Activated naive CD4-positive, alpha-beta T cell (primary cell): ENCODE results near the gene CALY.
"Not testable (repeated sequence)": the region's sequence is repeated elsewhere in the genome, so short reads cannot be mapped to it uniquely, and the experiment has no call there.

ENCODE experiments used
- DNase-seq, 4 experiments: peaks; one replicate each; lab custom pipeline; 2025; lab: John Stamatoyannopoulos, UW

The CALY gene

DNA sequence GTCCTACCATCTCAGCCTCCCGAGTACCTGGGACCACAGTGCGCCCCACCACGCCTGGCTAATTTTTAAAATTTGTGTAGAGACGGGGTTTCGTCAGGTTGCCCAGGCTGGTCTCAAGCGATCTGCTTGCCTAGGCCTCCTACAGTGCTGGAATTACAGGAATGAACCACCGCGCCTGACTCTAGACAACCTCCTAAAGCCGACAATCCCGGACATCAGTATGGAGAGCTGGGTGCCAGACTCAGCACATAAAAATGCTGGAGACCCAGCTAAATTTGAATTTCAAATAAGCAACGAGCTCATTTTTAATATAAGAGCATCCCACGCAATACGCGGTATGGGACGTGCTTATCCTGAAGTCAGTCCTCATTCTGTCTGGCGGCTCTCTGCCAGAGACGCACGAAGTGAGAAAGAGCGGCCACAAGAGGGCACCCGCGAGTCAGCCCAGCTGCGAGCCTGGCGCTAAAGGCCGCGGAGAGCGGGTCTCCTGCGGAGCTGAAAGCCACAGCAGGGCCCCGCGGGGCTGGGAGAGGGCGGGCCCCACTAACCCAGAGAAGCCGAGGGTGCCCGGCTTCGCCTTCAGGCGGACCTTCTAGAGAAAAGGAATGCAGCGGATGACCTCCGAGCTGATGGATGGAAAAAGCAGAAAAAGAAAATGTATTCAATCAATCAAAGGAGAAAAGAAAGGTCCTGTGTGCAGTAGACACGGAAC, 7.0 kb downstream of the CALY start:
- peak; percentile 74 to 87 (median 84) for DNase-seq

DNA sequence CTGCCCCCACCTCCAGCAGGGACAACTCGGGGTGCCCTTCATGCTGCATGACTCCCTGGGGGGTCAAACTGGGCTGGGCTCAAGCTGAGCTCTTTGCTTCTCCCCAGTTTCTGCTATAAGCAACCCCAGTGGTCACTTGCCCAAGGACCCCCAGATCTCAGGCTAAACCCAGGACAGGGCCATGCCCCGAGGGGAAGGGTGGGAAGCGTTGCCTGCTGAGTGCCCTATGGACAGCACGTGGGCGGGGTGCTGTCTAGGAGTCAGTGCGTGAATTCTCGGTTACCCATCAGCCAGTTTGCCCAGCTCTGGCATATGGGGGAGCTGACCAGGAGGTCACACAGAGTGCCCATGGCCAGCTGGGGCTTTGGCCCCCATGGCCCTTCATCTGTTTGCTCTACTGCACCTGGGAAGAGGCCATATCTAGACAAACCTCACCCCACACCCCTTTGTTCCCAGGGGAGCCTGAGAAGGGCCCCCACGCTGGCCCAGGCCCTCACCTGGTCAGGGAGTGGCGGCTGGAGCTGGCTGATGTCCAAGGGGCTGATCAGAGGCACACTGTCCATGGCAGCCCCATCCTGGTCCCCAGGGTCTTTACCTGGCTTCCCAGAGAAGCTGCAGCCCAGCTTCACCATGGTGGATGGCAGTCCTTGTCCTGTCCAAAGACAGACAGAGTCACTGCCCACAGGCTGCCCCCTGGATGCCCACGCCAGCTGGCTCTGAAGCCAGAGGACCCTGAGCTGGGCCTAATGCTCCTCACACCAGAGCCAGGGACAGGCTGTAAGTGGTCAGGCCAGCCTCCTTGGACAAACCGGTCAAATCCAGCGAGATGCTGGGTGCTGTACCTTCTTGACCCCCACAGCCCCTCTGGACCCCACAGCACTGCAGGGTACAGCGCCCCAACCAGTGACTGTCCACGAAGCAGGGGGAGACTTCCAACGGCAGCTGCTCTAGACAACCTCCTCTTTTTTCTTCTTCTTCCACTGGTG, 8.0 kb downstream of the CALY start:
- DNase-seq = no peak

DNA sequence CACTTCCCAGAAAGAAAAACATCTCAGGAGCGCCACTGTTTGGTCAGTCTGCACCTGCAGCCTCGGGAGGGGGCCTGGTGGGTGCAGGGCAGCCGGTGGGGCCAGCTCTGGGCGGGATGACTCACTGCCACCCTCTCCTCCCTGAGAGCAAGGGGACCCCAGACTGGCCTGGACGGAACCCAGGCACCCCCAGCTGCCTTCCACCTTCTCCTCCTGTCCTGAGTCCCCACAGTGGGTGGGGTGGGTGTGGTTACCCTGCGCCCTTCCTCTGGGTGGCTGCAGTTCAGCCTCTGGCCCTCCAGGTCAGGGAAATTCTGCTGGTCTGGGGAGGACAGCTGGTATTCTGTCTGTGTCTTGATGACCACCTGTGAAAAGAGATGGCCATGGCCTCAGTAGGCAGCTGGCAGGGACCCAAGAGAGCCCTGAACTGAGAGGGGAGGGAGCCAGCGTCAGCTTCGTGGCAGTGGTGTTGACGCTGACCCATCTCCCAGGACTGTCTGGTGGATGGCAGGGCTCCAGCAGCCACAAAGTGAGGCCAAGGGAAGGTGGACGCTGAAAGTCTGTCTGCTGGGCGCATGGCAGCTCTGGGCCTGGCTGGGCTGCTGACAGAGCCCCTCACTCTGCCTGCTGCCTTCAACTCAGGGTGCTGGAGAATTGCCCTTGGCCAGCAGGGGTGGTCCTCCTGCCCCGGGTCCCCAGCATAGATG, 8.9 kb downstream of the CALY start:
- DNase-seq = no peak

DNA sequence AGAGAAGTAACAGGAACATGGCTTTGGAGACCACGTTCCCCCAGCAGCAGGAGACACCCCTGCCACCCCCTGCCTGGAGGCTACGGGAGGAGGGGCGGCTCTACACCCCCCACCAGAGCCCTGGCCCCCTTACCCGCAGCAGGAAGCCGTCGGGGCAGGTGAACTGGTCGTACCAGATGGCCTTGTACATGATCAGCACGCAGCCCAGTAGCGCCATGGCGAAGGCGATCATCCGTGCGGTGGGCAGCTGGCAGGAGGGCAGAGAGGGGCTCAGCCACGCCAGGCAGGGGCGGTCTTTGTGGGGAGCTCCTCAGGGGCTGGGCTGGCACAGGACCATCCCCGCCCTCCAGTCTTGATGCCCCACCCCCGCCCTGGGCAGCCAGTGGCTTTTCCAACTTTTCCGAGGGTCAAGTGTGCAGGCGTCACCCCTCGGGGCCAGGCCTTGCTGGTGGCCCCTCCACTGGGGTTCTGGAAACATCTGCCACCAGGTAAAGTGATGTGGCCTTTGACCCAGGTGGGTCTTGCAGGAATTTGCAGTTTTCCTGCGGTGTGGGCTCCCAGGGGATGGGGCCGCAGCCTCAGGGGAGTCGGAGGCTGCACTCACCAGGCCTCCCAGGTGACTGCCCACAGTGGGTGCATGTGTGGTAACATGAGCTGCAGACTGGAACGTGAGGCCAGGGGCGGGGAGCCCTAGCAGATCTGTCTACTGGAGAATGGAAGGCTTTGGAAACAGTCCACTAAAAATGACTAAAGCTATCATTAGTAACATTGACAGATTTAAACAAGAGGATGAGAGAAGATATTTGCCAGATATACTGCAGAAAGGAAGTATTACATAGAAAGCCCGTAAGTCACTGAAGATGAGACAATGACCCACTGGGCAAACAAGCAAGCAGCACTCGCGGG, 9.7 kb downstream of the CALY start:
- no peak for DNase-seq

DNA sequence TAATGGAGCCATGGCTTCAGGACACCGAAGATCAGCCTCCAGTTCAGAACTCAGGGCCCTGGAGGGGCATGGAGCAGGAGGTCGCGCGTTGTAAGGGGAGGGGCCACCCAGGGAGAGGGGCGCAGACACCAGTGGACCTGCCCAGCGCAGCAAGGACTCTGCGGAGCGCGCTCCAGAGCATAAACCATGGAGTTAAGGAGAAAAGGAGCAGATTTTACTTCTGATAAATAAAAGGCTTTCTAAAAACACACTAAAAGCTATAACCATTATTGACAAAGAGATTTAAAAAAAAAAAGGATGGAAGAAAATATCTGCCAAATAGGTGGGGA, 10.5 kb downstream of the CALY start:
- no peak for DNase-seq

DNA sequence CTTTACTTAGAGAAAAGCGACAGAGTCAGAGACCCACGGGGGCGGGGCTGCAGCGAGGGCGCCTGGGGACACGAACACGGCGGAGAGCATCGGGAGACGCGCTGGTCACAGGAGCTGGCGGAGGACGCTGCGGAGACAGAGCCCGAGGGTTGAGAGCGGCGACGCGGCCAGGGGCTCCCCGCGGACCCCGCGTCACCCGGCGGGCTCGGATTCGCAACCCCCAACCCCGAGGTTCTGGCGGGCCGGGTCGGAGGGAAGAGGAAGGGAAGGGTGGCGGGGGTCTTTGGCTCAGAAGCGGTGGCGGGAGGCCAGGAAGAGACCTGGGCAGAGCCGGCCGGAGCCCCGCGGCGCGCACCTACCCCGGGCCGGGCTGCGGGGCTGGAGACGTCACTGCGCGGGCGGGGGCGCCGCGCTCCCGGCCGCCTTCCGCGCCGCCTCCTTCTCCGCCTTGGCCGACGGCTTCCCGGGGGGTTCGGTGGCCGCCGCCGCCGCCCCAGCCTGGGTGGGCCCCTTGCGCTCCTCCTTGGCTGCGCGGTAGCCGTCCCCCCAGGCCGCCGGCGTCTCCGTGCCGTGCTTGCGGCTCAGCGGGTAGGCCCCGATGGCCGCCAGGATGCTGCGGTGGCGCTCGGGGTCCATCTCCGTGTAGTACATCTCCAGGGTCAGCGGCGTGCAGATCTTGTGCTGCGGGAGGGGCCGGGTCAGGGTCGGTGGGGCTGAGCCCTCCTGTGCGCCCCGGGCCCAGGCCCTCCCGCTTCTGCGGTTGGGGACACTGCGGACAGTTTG, 11.1 kb downstream of the CALY start:
- DNase-seq = peak in 2 of 4 experiments; percentile 11 to 19

DNA sequence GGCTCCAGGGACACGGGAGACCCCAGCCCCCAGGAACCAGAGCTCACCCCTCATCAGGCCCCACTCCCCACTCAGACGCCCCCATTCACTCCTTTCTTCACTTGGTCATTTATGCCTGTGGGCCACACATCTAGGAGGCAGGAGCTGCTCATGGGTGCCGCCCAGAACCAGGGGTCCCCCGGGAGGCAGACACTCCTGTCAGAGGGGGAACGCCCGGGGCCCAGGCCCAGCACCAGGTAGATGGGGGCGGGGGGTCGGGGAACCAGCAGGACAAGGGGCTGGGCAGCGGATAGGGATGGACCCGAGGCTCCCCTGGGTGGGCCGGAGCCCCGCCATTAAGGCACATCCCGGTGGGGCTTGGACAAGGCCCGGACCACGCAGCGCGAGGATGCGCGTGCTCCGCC, 11.8 kb downstream of the CALY start:
- no peak for DNase-seq

DNA sequence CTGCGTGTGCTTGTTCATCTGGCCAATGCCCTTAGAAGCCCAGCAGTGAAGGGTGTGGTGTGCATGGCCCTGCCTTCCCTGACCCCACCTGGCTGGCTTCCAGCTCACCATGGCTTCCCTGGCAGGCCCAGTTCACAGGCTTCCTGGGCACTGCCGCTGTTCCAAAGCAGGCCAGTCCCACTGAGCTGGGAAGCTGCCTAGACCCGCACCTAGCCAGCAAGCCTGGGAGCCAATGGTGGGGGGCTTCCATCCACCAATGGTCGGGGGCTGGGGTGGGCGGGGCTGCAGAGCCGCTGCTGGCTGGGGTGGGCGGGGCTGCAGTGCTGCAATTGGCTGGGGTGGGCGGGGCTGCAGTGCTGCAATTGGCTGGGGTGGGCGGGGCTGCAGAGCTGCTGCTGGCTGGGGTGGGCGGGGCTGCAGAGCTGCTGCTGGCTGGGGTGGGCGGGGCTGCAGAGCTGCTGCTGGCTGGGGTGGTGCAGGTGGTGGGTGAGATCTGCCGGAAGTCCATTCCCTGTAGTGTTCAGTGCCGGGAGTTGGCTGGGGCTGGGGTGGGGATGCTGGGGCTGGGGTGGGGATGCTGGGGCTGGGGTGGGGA, 12.4 kb downstream of the CALY start:
- peak in 2 of 4 experiments; percentile 38 to 60 for DNase-seq

DNA sequence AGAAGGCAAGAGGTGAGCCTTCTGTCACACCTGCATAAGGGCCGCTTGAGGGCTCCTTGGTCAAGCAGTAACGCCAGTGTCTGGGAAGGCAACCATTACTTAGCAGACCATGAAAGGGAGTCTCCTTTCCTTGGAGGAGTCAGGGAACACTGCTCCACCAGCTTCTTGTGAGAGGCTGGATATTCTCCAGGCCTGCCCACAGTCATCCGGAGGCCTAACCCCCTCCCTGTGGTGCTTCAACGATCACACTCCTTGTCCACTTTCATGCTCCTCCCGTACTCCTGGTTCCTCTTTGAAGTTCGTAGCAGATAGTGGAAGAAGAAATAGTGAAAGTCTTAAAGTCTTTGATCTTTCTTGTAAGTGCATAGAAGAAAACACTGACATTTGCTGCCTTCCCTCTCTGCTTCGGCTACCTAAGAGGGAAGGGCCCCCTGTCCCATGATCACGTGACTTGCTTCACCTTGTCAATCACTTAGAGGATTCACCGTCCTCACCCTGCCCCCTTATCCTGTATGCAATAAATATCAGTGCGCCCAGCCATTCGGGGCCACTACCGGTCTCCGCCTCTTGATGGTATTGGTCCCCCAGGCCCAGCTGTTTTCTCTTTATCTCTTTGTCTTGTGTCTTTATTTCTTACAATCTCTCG, 14.5 kb downstream of the CALY start:
- not testable (repeated sequence) for DNase-seq

DNA sequence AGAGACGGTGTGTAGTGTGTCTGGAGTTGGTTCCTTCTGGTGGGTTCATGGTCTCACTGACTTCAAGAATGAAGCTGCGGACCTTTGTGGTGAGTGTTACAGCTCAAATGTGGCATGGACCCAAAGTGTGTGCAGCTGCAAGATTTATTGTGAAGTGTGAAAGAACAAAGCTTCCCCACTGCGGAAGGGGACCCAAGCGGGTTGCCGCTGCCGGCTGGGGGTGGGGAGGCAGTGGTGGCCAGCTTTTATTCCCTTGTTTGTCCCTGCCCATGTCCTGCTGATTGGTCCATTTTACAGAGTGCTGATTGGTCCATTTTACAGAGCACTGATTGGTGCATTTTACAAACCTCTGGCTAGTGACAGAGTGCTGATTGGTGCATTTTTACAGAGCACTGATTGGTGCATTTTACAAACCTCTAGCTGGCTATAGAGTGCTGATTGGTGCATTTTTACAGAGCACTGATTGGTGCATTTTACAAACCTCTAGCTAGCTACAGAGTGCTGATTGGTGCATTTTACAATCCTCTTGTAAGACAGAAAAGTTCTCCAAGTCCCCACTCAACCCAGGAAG, 15.8 kb downstream of the CALY start:
- DNase-seq = not testable (repeated sequence)

DNA sequence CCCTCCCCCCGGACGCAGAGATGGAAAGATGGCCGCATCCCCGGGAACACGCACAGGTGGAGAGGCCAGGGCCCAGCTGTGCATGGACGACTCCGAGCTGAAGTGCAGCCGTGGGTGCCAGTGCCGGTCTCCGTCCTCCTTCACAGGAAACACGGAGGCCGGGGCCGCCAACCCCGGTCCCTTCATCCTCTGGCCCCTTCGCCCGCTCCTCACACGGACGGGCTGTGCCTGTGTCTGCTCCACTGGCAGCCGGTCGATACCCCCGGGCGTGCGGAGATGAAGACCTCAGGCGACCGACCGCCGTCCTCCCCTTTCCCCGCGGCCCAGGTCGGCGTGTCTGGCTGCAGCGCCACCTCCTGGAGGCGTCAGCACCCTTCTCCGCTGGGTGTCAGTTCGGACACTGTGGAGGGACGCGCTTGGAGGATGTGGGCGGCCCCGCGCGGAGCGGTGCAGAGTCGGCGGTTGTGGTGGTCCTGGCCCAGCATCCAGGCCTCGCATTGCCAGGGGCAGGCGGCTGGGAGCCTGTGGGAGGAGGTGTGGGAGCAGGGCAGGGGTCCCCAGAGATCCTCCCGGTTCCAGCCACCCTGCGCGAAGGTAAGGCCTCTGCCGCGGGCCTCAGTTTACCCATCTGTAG, 18.1 kb downstream of the CALY start:
- DNase-seq = peak; percentile 29 to 63 (median 42)

DNA sequence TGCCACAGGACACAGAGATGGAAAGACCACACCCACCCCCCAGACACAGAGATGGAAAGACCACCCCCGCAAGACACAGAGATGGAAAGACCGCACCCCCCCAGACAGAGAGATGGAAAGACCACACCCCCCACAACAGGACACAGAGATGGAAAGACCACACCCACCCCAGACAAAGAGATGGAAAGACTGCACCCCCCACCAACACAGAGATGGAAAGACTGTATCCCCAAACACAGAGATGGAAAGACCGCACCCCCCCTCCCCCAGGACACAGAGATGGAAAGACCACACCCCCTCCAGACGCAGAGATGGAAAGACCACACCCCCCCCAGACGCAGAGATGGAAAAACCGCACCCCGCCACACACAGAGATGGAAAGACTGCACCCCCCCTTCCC, 20.0 kb downstream of the CALY start:
- no peak for DNase-seq

DNA sequence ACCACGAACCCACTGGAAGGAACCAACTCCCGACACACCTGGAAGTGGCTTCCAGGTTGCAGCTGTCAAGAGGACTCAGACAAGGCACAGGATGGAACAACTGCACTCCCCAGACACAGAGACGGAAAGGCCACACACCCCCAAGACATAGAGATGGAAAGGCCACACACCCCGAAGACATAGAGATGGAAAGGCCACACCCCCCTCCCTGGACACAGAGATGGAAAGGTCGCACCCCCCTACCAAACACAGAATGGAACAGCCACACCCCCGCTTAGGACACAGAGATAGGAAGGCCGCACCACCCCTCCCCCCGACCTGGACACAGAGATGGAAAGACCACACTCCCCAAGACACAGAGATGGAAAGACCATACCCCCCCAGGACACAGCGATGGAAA, 20.4 kb downstream of the CALY start:
- no peak for DNase-seq

DNA sequence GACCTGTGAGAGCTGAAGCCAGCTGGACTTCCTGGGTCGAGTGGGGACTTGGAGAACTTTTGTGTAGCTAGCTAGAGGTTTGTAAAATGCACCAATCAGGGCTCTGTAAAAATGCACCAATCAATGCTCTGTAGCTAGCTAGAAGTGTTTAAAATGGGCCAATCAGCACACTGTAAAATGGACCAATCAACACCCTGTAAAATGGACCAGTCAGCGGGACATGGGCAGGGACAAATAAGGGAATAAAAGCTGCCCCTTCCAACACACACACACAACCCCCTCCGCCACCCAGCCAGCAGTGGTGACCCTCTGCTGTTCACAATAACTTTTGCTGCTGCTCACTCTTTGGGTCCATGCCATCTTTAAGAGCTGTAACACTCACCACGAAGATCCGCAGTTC, 20.8 kb downstream of the CALY start:
- DNase-seq = no peak

DNA sequence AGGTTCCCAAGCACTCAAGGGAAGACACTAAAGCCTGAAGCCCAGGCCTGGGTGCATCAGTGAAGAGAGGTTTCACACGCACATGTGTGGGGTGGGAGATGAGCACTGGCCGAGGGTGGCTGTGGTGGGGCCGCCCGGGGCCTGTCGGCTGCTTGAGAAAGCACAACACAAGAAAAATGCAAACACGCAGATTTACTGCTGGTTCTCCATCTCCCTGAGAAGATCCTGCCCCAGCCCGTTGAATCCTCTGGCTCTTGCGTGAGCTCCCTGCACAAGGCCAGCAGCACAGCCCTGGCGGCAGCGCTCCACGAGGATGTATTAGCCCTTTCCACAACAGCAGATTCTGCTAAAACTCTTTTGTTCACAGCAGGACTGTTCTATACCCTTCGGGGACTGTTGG, 21.8 kb downstream of the CALY start:
- DNase-seq = no peak

DNA sequence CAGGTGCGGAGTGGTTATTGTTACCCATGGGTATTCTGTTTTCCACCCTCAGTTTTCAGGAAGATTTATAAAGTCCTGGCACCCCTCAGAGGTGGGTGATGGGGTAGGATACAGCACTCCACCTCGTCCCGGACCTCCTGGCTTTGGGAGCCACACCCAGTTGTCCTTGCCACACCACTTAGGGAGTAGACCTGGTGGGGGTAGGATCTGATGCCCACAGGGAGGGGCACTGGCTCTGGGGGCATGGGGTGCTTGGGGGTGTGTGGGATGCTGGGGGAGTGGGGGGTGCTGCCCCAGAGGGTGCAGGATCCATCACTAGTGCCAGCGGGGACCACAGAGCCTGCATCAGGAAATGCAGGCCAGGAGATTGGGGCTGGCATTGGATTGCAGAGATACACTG, 23.5 kb downstream of the CALY start:
- DNase-seq = no peak

DNA sequence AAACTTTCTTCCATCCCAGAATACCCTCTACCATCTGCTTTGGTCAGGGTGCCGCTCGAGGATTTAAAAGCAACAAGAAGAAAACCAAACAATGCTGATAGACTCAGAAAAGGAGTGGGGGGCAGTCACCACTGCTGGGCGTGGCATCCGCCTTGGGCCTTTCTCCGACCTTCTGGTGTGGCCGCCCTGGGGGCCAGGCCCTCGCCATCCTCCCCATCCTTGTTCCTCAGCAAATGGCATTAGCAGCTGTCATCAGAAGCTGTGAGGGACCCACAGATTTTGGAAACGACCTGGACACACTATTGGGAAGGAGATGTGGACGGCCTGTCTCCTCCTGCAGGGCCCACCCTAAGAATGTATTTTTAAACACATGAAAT, 23.9 kb downstream of the CALY start:
- DNase-seq = no peak

DNA sequence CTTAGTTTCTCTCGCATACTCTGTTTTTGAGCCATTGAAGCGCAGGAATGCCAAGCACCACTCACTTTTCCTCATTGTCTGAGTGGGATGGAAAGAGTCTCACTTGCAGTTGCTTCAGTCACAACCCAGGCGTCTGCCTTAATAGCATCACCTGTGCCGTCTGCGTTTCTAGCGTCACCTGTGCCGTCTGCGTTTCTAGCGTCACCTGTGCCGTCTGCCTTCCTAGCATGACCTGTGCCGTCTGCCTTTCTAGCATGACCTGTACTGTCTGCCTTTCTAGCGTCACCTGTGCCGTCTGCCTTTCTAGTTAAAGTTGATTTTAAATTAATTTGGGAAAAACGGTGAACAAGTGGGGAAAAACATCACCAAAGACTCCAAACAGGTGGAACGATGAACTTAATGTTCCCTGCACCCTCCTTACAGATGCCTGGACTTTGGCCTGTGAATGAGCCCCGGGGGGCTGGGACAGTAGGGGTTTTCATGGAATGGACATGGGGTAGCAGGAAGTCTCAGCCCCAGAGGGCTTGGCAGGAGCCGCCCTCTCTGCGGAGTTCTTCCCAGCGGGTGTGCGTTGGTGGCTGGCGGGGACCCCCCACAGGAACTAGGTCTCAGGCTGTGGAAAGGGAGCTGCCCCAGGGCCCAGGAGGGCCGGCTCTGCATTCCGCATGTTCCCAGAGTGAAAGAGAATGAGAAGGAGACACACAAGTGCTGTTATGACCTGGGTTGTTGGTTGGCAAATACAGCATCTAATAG, 24.5 kb downstream of the CALY start:
- DNase-seq = no peak
